BJ (cell line): ENCODE results near the gene IGLON5. TPM values are rescaled to one million over a fixed set of nuclear protein-coding genes. Genes with fewer than 3 reads are reported as not detected.

Experiments
- CTCF ChIA-PET: fragments of 350-600 bp; formaldehyde crosslinking; extraction: SDS; loops from one replicate; lab custom pipeline; 2021; ENCODE audit warnings: antibody characterized with exemption, inconsistent platforms; lab: Yijun Ruan, JAX
- POLR2A ChIA-PET: fragments of 300-600 bp; sonication (Branson Sonifier 250); formaldehyde crosslinking; extraction: SDS; loops from one replicate; lab custom pipeline; 2021; ENCODE audit warnings: antibody characterized with exemption; lab: Charles Lee
- DNase-seq: peaks from one replicate; pipeline ENCODE4 v3.0.0-alpha.2; 2011; ENCODE audit warnings: low read depth
- H3K27me3 ChIP-seq: 2 replicates; pipeline ENCODE4 v1.6.0; 2011; ENCODE audit warnings: low read length; ENCODE audit not compliant: control insufficient read depth, insufficient read depth
- H3K36me3 ChIP-seq: 2 replicates; pipeline ENCODE4 v1.5.1; 2011; ENCODE audit warnings: low read length; ENCODE audit not compliant: control insufficient read depth, insufficient read depth
- H3K4me3 ChIP-seq: 2 replicates; pipeline ENCODE4 v1.5.1; 2011; ENCODE audit warnings: low read depth, mild to moderate bottlenecking, control low read depth, low read length
- CTCF ChIP-seq: IDR thresholded peaks from 2 replicates; pipeline ENCODE4 v1.5.1; 2011; ENCODE audit warnings: low read depth, mild to moderate bottlenecking, control low read depth, inconsistent platforms, low read length, moderate library complexity; ENCODE audit not compliant: insufficient read depth
- polyA plus RNA-seq: library from polyadenylated mRNA; depleted of rRNA; stranded (reverse); fragments of >200 nt; gene quantifications from 2 replicates; pipeline ENCODE4 v1.2.3, GENCODE V29; 2011

IGLON5 gene
- polyA plus RNA-seq, 1 experiment: not detected

- CTCF ChIA-PET: no interaction called here
- POLR2A ChIA-PET: no interaction called here
- no peak for TF ChIP-seq CTCF
- H3K27me3 ChIP-seq: no peaks in the 10 kb centered on the region
- no peak for DNase-seq
- H3K36me3 ChIP-seq: no peaks in the 10 kb centered on the region
- no peak overlapping the region for H3K4me3 ChIP-seq
Observed at GRCh38 chr19:51292971-51293370, 18.5 kb upstream of the IGLON5 start.

GRCh38 chr19:51293571-51294210 is 17.8 kb upstream of the IGLON5 start:
- ChIA-PET CTCF (interaction anchor here (0.6 kb wide), 1 partner anchor 9 kb away, joined by 3 read pairs; no protein-coding TSS in a partner anchor), POLR2A (no interaction called here)
- DNase-seq: no peak
- no peak for TF ChIP-seq CTCF
- Histone ChIP-seq H3K4me3 (no peak overlapping the region), H3K27me3 (no peaks in the 10 kb centered on the region), H3K36me3 (no peaks in the 10 kb centered on the region)

- Histone ChIP-seq H3K4me3 (no peak overlapping the region), H3K36me3 (no peaks in the 10 kb centered on the region), H3K27me3 (no peaks in the 10 kb centered on the region)
- ChIA-PET CTCF (interaction anchor here (0.6 kb wide), 1 partner anchor 8 kb away, joined by 3 read pairs; no protein-coding TSS in a partner anchor), POLR2A (no interaction called here)
- DNase-seq: no peak
- TF ChIP-seq CTCF: no peak
Observed at GRCh38 chr19:51294211-51294976, 17.1 kb upstream of the IGLON5 start.

GRCh38 chr19:51294977-51295375 is 16.5 kb upstream of the IGLON5 start:
- no peak for DNase-seq
- Histone ChIP-seq H3K36me3 (no peaks in the 10 kb centered on the region), H3K27me3 (no peaks in the 10 kb centered on the region), H3K4me3 (no peak overlapping the region)
- TF ChIP-seq CTCF: no peak
- CTCF ChIA-PET: no interaction called here
- POLR2A ChIA-PET: no interaction called here

GRCh38 chr19:51295382-51296126 is 15.9 kb upstream of the IGLON5 start:
- Histone ChIP-seq H3K27me3 (no peaks in the 10 kb centered on the region), H3K4me3 (no peak overlapping the region), H3K36me3 (no peaks in the 10 kb centered on the region)
- DNase-seq: no peak
- CTCF ChIA-PET: no interaction called here
- POLR2A ChIA-PET: no interaction called here
- TF ChIP-seq CTCF: no peak
